Measurements from ENCODE around the gene ATF4. TPM values are rescaled to one million over a fixed set of nuclear protein-coding genes. Genes with fewer than 3 reads are reported as not detected.

The ATF4 gene
- total and polyA plus RNA-seq, 2 of the 13 experiments (the other 11 are each of a cell fraction or from before 2014, with no cell fraction given): 486 to 1,297 TPM

- TF ChIP-seq STAT6 (CRISPR knock-in tag; IDR thresholded peaks at IDR 0.05; ENCODE audit: borderline replicate concordance) (no peak; the same call in 1 of the 2 replicates), ZNF768 (CRISPR knock-in tag; IDR thresholded peaks at IDR 0.05) (peak; percentile 65; the same call in 1 of the 2 replicates), FOSL2 (CRISPR knock-in tag; IDR thresholded peaks at IDR 0.05) (peak; percentile 71), ZBTB7A (CRISPR knock-in tag; IDR thresholded peaks at IDR 0.05) (peak; percentile 97), SMAD1 (CRISPR knock-in tag; IDR thresholded peaks at IDR 0.05; ENCODE audit: borderline replicate concordance, low read depth) (no peak), BCL3 (CRISPR knock-in tag; IDR thresholded peaks at IDR 0.05) (0 out of 2 replicates have a peak, but pooled peaks have one; percentile 3), HMGXB3 (CRISPR knock-in tag; IDR thresholded peaks at IDR 0.05; ENCODE audit: borderline replicate concordance) (peak; percentile 95), ZNF235 (CRISPR knock-in tag; IDR thresholded peaks at IDR 0.05; ENCODE audit: borderline replicate concordance) (no peak), ZNF691 (CRISPR knock-in tag; IDR thresholded peaks at IDR 0.05; ENCODE audit: borderline replicate concordance, low read depth) (no peak), ZBTB14 (CRISPR knock-in tag; IDR thresholded peaks at IDR 0.05) (0 out of 2 replicates have a peak, but pooled peaks have one; percentile 1), HNRNPUL1 (IDR thresholded peaks at IDR 0.05; ENCODE audit: low read depth, low read length) (no peak), NFATC3 (CRISPR knock-in tag; IDR thresholded peaks at IDR 0.05) (no peak), HNF4A (CRISPR knock-in tag; IDR thresholded peaks at IDR 0.05) (no peak), CBX5 (CRISPR knock-in tag; IDR thresholded peaks at IDR 0.05; ENCODE audit: borderline replicate concordance) (no peak), ZNF672 (CRISPR knock-in tag; IDR thresholded peaks at IDR 0.05) (no peak), FOXK1 (CRISPR knock-in tag; IDR thresholded peaks at IDR 0.05; ENCODE audit: borderline replicate concordance, low read depth) (no peak; the same call in 1 of the 2 replicates)
These were observed 609 bp upstream of the ATF4 start (continued) for GRCh38 chr22:39519681-39520225.

Measured in HepG2 (cell line).